ENCODE measurements around the gene MYRF.

DNA sequence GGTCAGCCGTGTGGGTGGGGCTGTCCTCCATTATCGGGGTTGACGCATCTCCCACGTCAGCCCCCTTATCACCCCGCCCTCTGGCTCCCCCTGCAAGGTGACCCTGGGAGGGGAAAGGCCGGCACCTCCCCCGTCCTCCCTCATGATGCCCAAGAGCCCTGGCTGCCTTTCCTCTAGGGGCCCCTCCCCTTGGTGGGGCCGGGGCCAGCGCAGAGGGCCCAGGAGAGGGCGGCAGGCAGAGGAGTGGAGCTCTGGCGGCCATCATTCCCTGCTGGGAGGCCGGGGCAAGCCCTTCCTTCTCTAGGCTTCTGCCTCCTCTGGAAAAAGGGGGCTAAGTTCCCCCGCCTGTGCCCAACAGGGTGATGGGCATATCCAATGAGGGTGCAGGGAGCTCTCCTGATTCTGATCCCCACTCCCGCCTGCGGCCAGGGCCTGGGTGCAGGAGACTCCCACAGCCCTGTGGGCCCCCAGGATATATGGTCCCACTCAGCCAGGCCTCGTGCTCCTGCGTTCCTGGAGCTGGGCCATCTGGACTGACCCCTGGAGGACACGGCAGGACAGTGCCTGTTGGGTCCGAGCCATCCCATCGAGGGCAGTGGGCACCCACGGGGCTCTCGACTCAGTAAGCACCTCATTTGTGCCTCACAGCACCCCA is 12.3 kb downstream of the MYRF start:
- TF ChIP-seq CTCF (IDR thresholded peaks at IDR 0.05) (no peak), ZFX (IDR thresholded peaks at IDR 0.05; ENCODE audit: borderline replicate concordance) (no peak)

Data from 22Rv1 (cell line).